ENCODE measurements around the gene SAMD3. TPM values are rescaled to one million over a fixed set of nuclear protein-coding genes. Genes with fewer than 3 reads are reported as not detected.
"Not testable (repeated sequence)": the region's sequence is repeated elsewhere in the genome, so short reads cannot be mapped to it uniquely, and the experiment has no call there.

The SAMD3 gene
- total RNA-seq, 1 donor from 2014 or later: 0.45 TPM

DNA sequence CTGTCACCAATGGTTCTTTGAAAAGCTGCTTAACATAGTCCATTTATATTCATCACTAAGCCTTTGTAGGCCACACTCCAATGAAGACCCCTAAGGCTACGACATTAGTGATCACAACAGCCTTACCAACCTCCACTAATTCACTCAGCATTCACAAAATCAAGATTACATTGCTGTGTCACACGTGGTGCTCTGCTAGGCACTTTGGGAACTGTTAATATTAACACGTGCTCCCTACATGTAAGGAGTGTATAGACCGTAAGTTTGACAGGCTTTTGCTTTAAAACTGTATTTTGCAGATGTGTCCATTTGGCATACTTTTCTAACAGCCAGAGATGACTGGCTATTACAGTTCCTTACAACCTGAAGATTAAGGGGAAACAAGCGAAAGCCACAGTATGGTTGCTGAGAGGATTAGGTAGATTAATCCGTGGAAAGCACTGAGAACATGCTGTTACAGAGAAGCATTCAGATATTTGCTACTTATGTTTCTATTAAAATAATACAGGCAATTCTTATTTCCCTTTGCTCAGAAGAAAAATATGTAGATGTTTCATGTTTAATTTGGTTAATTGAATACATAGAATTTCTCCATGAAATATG lies 69.7 kb downstream of the SAMD3 start:
- TF ChIP-seq, protein P1, sequence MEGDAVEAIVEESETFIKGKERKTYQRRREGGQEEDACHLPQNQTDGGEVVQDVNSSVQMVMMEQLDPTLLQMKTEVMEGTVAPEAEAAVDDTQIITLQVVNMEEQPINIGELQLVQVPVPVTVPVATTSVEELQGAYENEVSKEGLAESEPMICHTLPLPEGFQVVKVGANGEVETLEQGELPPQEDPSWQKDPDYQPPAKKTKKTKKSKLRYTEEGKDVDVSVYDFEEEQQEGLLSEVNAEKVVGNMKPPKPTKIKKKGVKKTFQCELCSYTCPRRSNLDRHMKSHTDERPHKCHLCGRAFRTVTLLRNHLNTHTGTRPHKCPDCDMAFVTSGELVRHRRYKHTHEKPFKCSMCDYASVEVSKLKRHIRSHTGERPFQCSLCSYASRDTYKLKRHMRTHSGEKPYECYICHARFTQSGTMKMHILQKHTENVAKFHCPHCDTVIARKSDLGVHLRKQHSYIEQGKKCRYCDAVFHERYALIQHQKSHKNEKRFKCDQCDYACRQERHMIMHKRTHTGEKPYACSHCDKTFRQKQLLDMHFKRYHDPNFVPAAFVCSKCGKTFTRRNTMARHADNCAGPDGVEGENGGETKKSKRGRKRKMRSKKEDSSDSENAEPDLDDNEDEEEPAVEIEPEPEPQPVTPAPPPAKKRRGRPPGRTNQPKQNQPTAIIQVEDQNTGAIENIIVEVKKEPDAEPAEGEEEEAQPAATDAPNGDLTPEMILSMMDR (IDR thresholded peaks at IDR 0.05; ENCODE audit: insufficient read depth, low read depth, low read length): no peak
- no peak for TF ChIP-seq EZH2 (IDR thresholded peaks at IDR 0.05; ENCODE audit: insufficient read depth, low read length)
- no peak overlapping the region for H3K27ac Mint-ChIP-seq (ENCODE audit: unreplicated experiment)
- Histone ChIP-seq H4K20me1 (ENCODE audit: insufficient read depth, low read length) (no peaks in the 10 kb centered on the region), H3K4me3 (ENCODE audit: insufficient read depth, low read depth, low read length) (no peak overlapping the region), H3K79me2 (ENCODE audit: insufficient read depth, low read length) (no peaks in the 10 kb centered on the region), H2AFZ (ENCODE audit: low read depth, low read length) (no peak overlapping the region), H3K27me3 (ENCODE audit: insufficient read depth, low read length) (no peaks in the 10 kb centered on the region), H3K27ac (ENCODE audit: low read depth, low read length) (no peak overlapping the region), H3K36me3 (ENCODE audit: insufficient read depth, low read length) (peaks cover 6% of the 10 kb centered on the region), H3K9me3 (ENCODE audit: insufficient read depth, low read depth, low read length) (no peaks in the 10 kb centered on the region), H3K9ac (ENCODE audit: low read length) (no peak overlapping the region), H3K4me1 (ENCODE audit: insufficient read depth, low read length) (no peaks in the 10 kb centered on the region), H3K4me2 (ENCODE audit: low read length) (no peak overlapping the region)
- peaks cover 3% of the 10 kb centered on the region for H3K9me3 Mint-ChIP-seq (ENCODE audit: unreplicated experiment)
- H3K4me1 Mint-ChIP-seq (ENCODE audit: low read depth, unreplicated experiment): no peaks in the 10 kb centered on the region
- no peaks in the 10 kb centered on the region for H3K36me3 Mint-ChIP-seq (ENCODE audit: low read depth, unreplicated experiment)
- DNase-seq (ENCODE audit: low read depth): no peak
- FAIRE-seq: no peak
- no peaks in the 10 kb centered on the region for H3K27me3 Mint-ChIP-seq (ENCODE audit: low read depth, unreplicated experiment)
- H3K4me3 Mint-ChIP-seq (ENCODE audit: unreplicated experiment): no peak overlapping the region

DNA sequence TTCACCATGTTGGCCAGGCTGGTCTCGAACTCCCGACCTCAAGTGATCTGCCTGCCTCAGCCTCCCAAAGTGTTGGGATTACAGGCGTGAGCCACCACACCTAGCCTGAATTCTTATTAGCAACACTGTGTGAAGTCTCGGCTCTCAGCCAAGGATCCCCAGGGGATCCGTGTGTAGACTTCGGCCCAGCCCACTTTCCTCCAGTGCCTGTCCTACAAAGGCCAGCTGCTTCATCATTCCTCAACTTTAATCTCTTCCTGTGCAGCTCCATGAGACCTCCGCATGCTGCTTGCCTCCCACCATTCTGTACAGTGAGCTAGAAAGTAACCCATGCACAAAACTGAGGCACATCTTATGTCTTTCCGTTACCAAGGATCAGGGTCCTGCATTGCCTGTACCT lies 71.8 kb downstream of the SAMD3 start:
- FAIRE-seq: no peak
- Histone ChIP-seq H3K4me1 (ENCODE audit: insufficient read depth, low read length) (no peaks in the 10 kb centered on the region), H3K4me3 (ENCODE audit: insufficient read depth, low read depth, low read length) (no peak overlapping the region), H3K27ac (ENCODE audit: low read depth, low read length) (no peak overlapping the region), H3K79me2 (ENCODE audit: insufficient read depth, low read length) (no peaks in the 10 kb centered on the region), H3K9ac (ENCODE audit: low read length) (no peak overlapping the region), H3K27me3 (ENCODE audit: insufficient read depth, low read length) (no peaks in the 10 kb centered on the region), H3K9me3 (ENCODE audit: insufficient read depth, low read depth, low read length) (no peaks in the 10 kb centered on the region), H3K36me3 (ENCODE audit: insufficient read depth, low read length) (peaks cover 6% of the 10 kb centered on the region), H2AFZ (ENCODE audit: low read depth, low read length) (no peak overlapping the region), H4K20me1 (ENCODE audit: insufficient read depth, low read length) (no peaks in the 10 kb centered on the region), H3K4me2 (ENCODE audit: low read length) (no peak overlapping the region)
- H3K27ac Mint-ChIP-seq (ENCODE audit: unreplicated experiment): no peak overlapping the region
- TF ChIP-seq EZH2 (IDR thresholded peaks at IDR 0.05; ENCODE audit: insufficient read depth, low read length): no peak
- TF ChIP-seq, protein P1 (IDR thresholded peaks at IDR 0.05; ENCODE audit: insufficient read depth, low read depth, low read length): no peak
- H3K4me3 Mint-ChIP-seq (ENCODE audit: unreplicated experiment): no peak overlapping the region
- no peak for DNase-seq (ENCODE audit: low read depth)
- peaks cover 2% of the 10 kb centered on the region for H3K9me3 Mint-ChIP-seq (ENCODE audit: unreplicated experiment)
- H3K27me3 Mint-ChIP-seq (ENCODE audit: low read depth, unreplicated experiment): no peaks in the 10 kb centered on the region
- H3K36me3 Mint-ChIP-seq (ENCODE audit: low read depth, unreplicated experiment): no peaks in the 10 kb centered on the region
- H3K4me1 Mint-ChIP-seq (ENCODE audit: low read depth, unreplicated experiment): no peaks in the 10 kb centered on the region

DNA sequence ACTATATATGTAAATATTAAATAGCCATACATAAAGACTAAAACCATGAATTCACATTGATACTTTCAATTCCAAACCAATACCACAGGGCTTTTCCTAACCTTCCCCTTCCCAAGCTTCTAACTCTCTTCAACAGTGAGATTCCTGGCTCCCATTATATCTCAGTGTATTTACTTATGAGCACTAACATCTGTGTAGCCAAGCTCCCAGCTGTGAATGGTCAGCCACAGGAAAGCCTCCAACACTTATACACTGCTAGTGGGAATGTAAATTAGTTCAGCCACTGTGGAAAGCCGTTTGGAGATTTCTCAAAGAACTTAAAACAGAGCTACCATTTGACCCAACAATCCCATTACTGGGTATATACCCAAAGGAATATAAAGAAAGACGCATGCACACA lies 73.7 kb downstream of the SAMD3 start:
- not testable (repeated sequence) for H3K4me1 Mint-ChIP-seq (ENCODE audit: low read depth, unreplicated experiment); H3K9me3 ChIP-seq (ENCODE audit: insufficient read depth, low read depth, low read length); H3K27ac Mint-ChIP-seq (ENCODE audit: unreplicated experiment); H3K4me3 ChIP-seq (ENCODE audit: insufficient read depth, low read depth, low read length); H2AFZ ChIP-seq (ENCODE audit: low read depth, low read length); H3K36me3 ChIP-seq (ENCODE audit: insufficient read depth, low read length); H3K27me3 ChIP-seq (ENCODE audit: insufficient read depth, low read length); H4K20me1 ChIP-seq (ENCODE audit: insufficient read depth, low read length); H3K9me3 Mint-ChIP-seq (ENCODE audit: unreplicated experiment); H3K36me3 Mint-ChIP-seq (ENCODE audit: low read depth, unreplicated experiment); H3K27me3 Mint-ChIP-seq (ENCODE audit: low read depth, unreplicated experiment); H3K9ac ChIP-seq (ENCODE audit: low read length); H3K79me2 ChIP-seq (ENCODE audit: insufficient read depth, low read length); FAIRE-seq; DNase-seq (ENCODE audit: low read depth); H3K27ac ChIP-seq (ENCODE audit: low read depth, low read length); H3K4me1 ChIP-seq (ENCODE audit: insufficient read depth, low read length); H3K4me2 ChIP-seq (ENCODE audit: low read length); H3K4me3 Mint-ChIP-seq (ENCODE audit: unreplicated experiment)
